TTC549 (cell line): ENCODE data around the gene TMEM223.
"Not testable (repeated sequence)": the region's sequence is repeated elsewhere in the genome, so short reads cannot be mapped to it uniquely, and the experiment has no call there.

ENCODE experiments used
- FAIRE-seq: peaks from 2 replicates; lab custom pipeline; 2012; peaks lifted over from hg19 to GRCh38; lab: Jason Lieb, UNC

The TMEM223 gene, protein sequence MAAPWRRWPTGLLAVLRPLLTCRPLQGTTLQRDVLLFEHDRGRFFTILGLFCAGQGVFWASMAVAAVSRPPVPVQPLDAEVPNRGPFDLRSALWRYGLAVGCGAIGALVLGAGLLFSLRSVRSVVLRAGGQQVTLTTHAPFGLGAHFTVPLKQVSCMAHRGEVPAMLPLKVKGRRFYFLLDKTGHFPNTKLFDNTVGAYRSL

DNA sequence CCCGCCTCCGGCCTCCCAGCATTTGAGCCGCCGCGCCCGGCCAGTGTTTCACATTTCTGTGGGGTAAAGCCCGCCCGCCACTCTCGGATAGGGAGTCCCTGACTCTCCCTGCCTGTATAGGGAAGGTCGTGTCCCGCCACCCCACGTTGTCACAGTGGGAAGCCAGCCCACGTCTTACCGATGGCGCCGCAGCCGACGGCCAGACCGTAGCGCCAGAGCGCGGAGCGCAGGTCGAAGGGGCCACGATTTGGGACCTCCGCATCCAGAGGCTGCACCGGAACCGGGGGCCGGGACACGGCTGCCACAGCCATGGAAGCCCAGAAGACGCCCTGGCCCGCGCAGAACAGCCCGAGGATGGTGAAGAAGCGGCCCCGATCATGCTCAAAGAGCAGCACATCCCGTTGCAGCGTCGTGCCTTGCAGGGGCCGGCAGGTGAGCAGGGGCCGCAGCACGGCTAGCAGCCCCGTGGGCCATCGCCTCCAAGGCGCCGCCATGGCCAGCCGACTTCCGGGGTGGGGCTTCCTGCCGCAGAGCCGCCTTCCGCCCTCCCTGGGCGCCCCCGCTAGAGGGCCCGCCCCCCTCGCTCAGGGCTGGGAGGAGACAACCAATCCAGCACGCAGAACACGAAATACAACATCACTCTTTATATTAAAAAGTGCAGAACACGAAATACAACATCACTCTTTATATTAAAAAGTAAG lies at the start of gene TMEM223:
TSS of gene TMEM223 (minus strand) at position 506 of the 701 bp plus-strand sequence. CDS start at position 494, 12 bp downstream.
- no peak for FAIRE-seq

DNA sequence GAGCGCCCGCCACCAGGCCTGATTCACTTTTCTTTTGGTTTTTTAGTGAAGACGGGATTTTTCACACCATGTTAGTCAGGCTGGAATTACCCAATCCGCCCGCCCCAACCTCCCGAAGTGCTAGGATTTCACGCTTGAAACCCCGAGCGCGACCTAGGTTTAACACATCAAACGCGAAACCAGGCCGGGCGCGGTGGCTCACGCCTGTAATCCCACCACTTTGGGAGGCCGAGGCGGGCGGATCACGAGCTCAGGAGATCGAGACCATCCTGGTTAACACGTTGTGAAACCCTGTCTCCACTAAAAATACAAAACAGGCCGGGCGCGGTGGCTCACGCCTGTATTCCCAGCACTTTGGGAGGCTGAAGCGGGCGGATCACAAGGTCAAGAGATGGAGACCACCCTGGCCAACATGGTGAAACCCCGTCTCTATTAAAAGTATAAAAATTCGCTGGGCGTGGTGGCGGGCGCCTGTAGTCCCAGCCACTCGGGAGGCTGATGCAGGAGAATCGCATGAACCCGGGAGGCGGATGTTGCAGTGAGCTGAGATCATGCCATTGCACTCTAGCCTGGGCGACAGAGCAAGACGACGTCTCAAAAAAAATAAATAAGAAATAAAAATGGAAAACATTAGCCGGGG lies 49.0 kb upstream of the TMEM223 start:
- FAIRE-seq = not testable (repeated sequence)

DNA sequence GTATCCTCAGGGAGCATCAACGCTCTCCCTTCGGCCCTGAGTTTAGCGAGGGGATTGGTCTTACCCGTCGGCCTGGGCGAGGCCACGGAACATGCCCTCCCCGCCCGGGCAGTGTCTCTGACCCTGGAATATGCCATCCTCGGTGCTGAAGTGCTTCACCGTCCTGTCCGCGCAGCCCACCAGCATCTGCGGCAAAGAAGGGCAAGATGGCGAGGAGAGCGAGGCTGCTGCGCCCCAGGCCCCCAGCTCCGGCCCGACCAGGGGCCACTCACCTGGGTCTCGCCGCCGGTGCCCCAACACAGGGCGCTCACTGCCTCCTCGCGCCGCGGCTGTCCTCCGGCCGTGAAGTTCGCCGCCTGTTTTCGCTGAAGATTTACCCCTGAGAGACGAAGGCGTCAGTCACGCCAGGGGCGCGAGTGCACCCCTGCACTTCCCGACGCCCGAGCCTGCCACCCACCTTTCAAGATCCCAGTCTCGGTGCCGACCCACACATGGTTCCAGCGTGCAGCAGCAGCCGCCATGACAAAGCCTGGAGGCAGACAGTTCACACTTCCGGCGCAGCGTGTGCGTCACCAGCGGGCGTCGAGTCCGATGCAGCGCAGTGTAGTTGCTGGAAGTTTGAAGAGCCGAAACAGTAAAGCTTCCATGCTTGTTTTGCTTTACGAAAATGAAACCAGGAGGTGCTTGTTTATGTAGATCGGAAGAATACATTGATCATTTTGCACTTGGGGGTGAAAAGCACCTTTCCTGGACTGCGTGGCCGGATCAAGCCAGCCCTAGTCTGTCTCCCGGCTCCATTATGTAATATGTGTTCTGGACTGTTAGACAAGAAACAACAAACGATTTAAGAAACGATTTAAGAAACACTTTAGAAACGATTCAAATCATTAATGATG lies 47.5 kb upstream of the TMEM223 start, which contains the start of gene WDR74:
TSS of gene WDR74 (minus strand) at position 541 of the 896 bp plus-strand sequence. CDS start at position 521, 20 bp downstream.
- no peak for FAIRE-seq

DNA sequence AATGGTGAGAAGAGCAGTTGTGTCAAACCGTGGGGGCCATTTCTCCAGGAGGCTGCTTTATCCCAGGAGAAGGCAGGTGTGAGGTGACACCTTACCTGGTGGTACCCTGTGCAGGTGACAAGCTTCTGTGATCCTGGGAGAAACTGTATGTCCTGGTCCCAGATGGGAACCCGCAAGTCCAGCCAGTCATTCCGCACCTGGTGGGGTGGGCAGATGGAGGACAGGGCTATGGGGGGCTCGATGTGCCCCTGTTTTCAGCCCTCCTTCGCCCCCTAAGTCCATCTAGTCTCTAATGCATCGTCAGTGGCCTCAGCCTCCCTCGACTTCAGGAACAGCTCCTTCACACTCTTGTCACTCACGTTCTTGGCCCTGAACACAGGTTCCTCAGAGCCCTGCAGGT lies 43.5 kb upstream of the TMEM223 start:
- FAIRE-seq = no peak

DNA sequence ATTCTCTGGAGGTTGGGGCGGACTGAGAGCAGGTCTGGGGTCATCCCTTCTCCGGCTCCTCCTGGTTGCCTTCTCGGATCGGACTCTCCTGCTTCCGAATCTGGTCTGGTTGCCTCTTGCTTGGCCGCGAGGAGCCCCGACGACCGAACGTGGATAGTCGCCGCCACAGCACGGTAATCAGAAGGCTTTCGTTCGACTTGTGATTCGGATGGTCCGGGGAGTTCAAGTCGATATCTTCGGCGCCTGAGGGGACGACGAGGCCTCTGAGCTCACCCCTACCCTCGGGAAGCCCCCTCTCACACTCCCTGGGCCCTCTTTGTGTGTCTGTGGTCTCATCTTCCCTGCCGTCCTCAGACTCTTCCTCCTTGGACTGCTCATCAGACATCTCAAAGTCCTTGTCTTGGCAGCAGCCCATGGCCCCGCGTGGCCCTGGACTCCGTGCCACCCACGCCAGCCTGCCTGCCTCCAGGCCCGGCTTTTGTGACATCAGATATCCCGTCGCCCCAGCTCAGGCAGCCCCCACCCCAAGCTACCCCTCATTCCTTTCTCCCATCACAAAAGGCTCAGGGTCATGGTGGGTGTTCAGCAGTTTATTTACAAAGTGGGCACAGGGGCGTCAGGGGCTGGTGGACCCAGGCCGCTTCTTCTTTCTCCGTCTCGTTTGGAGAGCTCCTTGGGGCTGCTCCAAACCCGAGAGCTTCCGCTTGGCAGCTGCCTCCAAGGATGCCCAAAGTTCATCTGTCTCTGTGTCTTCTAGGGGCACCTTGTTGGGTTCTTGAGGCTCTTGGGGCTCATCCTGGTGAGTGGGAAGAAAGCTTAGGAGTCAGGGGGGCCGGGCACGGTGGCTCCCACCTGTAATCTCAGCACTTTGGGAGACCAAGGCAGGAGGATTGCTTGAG lies 40.8 kb upstream of the TMEM223 start, which contains the start of gene TEX54:
TSS of gene TEX54 (minus strand) at position 506 of the 899 bp plus-strand sequence.
- FAIRE-seq = no peak

DNA sequence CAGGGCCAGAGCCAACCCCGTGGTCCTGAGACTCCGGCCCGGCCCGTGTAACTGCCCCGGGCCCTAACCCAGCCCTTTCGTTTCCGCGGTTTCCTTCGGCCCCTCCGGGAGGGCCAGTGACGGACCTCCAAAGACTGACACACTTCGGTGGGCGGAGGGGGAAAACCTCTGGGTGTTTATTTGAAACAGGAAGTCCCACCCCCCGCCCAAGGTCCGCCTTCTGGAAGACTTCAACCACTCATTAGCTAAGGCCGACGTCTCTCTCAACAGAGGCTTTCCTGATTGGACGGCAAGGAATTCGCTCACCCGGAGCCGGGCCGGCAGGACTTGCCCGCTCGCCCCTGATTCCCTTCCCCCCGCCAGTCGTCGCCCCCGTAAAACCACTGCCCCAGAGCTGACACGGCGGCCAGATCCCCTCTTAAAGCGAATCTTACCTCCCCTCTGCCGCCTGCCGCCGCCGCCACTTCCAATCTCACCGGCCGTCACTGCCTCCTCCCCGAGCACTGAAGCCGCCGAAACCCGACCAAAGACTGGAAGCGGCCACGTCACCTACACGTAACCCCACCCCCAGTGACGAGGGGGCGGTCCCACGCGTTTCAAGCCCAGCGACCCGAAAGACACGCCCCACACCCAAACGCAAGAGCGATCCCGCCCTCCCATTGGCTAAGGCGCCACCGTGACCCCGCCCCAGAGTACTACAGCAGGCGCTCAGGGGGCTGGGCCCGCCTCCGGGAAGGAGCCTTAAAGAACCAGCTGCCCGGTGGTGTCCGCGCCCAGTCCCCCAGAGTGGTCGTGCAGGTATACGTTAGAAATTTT lies 39.9 kb upstream of the TMEM223 start, which contains the start of gene STX5:
TSS of gene STX5 (minus strand) at position 532 of the 816 bp plus-strand sequence. CDS start 808 bp downstream, outside the sequence.
- peak; percentile 73 for FAIRE-seq

DNA sequence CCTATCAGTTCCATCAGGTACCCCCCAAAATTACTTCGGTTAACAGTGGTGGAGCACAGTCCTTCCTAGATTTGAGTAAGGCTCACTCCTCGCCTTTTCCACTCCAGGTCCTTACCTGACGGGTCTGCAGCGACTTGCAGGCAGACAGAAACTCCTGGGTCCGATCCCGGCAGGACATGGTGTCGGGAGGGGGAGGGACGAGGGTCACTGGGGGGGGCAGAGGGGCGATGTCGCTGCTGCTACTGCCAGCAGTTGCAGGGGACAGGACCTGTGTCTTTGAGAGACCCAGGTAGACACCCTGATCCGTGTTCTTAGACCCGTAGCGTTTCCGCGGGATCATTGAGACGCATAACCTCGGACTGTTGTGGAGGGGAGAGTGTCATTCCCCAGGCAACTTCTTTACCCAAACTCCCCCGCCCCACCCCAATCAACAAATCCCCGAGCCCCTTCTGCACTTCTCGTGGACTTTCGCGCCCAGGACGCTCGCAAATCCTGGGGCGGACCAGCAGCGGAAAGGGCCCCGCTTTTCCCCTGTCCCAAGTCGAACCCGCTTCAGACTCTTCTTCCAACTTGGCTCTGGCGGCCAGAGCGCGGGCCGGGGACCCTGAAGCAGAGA lies 39.2 kb upstream of the TMEM223 start:
- FAIRE-seq = no peak

DNA sequence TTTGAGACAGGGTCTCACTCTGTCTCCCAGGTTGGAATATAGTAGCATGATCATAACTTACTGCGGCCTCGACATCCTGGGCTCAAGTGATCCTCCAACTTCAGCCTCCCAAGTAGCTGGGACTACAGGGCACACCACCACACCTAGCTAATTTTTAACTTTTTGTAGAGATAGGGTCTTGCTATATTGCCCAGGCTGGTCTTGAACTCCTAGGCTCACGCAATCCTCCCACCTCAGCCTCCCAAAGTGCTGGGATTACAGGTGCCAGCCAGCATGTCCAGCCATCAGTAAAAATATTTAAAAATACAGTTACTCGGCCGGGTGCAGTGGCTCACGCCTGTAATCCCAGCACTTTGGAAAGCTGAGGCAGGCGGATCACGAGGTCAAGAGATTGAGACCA lies 36.3 kb upstream of the TMEM223 start:
- not testable (repeated sequence) for FAIRE-seq

DNA sequence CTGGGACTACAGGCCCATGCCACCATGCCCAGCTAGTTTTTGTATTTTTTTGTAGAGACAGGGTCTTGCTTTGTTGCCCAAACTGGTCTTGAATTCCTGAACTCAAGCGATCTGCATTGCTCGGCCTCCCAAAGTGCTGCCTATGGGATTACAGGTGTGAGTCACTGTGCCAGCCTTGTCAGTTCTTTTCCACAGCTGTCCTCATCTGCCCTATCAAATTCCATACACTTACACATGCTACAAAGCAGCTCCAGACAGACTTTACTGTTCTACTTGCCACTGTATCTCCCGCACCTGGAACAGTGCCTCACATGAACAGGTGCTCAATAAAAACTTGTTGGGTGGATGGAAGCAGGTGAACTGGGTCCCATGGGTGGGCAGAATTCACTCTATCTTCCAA lies 31.9 kb upstream of the TMEM223 start:
- FAIRE-seq = no peak

DNA sequence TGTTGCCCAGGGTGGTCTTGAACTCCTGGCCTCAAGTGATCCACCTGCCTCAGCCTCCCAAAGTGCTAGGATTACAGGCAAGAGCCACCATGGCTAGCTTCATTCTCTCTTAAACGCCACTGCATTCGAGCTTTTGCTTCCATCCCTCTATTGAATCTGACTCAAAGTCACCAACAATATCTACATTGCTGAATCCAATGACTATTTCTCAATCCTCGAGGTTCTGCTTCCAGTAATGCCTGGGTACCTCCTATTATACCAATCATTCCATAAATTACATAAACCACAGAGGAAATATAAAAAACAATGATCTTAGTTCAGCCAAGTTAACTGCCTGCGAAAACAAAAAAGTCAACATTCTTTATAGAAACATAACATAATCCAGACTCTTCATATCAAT lies 25.3 kb upstream of the TMEM223 start:
- no peak for FAIRE-seq

DNA sequence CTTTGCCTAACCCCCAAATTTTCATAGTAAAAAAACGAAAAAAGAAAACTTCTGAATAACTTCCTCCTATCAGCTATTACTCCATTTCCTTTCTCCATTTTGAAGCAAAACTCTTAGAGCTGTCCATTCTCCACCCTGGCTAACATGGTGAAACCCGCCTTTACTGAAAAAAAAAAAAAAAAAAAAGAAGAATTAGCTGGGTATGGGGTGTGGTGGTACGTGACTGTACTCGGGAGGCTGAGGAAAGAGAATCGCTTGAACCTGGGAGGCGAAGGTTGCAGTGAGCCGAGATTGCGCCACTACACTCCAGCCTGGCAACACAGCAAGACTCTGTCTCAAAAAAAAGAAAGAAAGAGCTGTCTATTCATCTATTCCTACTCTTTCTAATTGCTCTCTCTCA lies 24.8 kb upstream of the TMEM223 start:
- FAIRE-seq = no peak

DNA sequence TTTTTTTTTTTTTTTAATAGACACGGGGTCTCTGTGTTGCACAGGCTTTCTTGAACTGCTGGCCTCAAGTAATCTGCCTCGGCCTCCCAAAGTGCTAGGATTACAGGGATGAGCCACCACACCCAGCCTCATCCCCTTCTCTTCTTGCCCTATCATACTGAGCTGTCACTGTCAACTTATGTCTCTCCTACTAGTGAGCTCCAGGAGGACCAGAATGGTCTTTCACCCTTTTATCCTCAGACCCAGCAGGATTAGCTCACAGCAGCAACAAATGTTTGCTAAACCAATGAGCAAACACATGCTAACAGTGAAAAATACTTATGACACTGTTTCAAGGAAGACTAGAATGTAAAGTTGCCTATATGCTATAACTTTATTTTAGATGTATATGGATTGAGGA lies 19.9 kb upstream of the TMEM223 start:
- FAIRE-seq = no peak

DNA sequence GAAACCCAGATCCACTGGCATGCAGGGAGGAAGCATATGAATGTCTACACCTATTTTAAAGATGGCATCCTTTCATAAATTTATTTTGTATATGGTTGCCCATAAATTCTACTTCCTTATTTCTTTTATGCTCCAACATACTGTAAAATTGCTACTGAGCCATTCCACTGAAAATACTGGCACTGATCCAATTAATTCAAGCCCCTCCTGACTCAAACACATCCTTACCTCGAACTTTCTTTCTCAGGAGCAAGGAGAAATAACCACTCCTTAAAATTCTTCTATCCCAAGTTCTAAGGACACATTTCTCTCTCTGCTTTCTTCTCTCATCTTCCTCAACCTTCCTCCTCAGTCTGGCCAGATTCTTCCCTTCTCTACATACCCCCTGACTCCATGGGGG lies 18.9 kb upstream of the TMEM223 start:
- FAIRE-seq = no peak

DNA sequence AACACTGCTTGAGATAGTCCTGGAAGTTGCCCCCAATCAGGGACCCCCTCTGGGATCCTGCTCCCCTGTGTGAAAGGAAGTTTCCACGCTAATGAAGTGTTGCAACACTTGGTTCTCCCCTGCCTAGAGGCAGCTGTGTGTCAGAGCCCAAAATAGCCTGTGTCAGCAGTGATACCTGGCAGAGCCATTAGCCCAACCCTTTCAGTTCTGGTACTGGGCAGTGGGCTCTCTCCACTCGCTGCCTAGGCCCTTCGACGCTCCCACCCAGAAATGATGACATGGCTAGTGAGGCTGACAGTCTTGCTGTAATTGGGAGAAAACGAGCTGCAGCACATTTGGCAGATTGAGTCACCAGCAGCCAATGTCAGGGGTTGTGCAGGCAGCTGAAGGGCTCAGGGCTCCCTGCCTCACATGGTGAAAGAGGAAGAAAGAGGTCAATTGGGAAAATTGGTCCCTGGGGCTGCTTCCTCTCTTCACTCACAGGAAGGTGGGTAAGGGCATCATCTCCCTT lies 14.9 kb upstream of the TMEM223 start:
- FAIRE-seq = no peak

DNA sequence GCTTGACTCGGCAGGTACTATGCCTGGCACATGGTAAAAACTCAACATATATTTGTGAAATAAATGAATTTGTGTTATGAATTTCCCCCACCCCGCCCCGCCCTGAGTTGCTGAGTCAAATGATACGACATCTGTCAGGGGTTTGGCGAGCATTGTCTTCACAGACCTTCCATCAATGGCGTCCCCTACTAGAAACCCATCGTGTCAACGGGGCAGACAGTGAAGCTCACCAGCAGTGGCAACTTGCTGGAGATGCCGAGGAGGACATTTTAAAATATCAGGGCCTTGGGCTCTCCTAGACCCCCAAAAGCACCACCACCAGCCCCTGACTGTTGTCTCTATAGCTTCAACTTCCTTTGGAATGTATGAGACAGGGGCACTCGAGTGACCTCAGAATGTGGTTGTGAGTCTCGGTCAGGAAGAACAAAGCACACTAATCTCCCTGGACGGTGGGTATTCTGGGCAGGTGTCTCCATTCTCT lies 14.2 kb upstream of the TMEM223 start:
- no peak for FAIRE-seq

DNA sequence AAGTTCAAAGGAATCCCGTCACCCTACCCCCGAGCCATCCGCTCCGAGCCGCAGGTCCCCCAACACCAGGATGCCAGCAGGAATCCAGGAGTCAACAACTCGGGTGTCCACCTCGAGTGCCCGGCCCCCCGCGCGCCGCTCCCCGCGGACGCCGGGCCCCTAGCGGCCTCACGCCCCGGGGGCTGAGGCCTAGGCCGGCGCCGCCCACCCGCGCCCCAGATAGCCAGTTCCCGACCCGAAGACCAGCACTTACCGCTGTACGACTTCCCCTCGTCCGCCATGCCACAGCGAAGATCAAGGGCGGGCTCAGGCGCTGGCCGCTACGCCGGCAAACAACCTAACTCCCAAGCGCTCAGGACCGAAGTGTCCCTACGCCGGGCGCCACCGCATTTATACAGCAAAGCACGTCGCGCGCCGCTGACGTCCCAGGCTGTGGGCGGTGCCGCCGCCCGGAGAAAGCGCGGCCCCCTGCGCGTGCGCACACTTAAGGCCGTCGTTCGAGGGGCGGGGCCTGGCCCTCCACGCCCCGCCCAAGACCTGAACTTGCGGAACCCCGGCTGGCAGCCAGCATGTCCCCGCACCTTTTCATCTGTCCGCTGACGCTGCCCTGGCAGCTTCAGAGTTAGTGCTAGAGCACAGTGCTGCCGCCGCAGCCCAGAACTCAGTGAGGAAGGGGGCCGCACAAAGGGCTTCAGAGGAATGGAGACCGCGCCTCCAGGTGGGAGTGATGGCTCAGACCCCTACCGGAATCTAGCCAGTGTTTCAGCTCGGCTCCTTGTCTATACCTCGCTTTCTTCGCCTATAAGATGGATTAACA lies 13.5 kb upstream of the TMEM223 start, which contains the start of gene NXF1:
TSS of gene NXF1 (minus strand) at position 365 of the 817 bp plus-strand sequence. CDS start at position 281, 84 bp downstream.
- FAIRE-seq = no peak

DNA sequence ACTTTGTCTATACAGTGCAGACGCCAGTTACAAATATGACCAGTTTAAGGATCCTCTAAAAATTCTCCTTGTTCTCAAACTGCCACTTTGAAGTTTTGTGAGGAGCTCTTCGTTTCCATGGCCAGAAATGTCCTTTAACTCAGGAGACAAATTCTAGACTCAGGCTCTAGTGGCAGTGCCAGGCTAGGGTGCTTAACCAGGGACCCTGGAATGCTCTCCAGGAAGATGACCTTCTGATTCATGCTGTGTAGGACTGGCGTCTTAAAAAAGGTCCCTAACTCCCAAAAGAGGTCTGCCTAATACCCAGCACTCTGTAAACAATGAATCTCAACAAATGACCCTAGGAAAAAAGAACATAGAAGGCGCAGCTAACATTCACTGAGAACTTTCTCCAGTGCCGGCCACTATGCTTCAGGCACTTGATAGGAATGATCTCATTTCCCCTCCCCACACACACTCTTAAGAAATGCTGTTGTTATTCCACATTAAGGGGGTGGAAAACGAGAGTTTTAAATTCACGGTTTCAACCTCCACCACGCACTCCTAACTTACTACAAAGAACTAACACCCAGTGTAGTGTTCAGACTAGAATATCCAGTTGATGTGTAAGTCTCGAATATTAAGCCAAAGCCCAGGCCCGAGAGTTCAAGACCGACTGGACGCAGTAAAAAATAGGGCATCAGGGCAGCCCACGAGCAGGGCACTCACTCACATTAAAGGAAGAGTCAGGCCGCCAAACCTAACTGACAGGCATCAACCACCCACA lies 12.7 kb upstream of the TMEM223 start:
- no peak for FAIRE-seq

DNA sequence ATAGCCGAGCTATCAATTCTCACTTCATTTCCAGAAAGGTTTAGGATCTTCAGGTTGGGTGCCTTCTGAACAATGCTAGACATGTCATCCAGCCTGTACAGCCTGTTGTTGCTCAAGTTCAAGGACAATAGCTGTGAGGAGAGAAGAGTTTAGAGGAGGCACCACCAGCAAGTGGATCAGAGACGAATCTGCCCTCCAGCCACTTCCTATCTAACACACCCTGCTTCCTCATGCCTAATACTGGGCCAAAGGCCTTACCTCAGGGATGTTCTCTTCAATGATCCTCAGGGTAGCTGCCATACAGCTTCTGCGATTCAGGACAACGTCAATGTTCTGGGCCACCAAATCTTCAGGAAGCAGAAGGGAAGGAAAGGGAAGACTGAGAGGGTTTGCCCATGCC lies 9.3 kb upstream of the TMEM223 start:
- no peak for FAIRE-seq
